MM.1S (cell line): ENCODE results near the gene CLTCL1.

Experiments used
- DNase-seq: peaks from one replicate; pipeline ENCODE4 v3.0.0-alpha.2; 2015
- H2AFZ ChIP-seq: fragments of 300-600 bp; sonication (generic); 2 replicates; pipeline ENCODE4 v1.6.0; 2016; ENCODE audit warnings: antibody characterized with exemption, low read length
- H3F3A ChIP-seq: fragments of 300-600 bp; sonication (generic); 2 replicates; pipeline ENCODE4 v1.6.1; 2016; ENCODE audit warnings: mild to moderate bottlenecking, antibody characterized with exemption, low read length, moderate library complexity, mixed read lengths; ENCODE audit not compliant: insufficient read depth
- H3K27ac ChIP-seq: fragments of 300-600 bp; sonication (generic); 2 replicates; pipeline ENCODE4 v1.5.1; 2016; ENCODE audit warnings: mild to moderate bottlenecking, low read length
- H3K27me3 ChIP-seq: fragments of 300-600 bp; sonication (generic); replicated peaks from 2 replicates; pipeline ENCODE4 v1.6.0; 2016; ENCODE audit warnings: low read length; ENCODE audit not compliant: insufficient read depth
- H3K36me3 ChIP-seq: fragments of 300-600 bp; sonication (generic); replicated peaks from 2 replicates; pipeline ENCODE4 v1.6.1; 2016; ENCODE audit warnings: mild to moderate bottlenecking, low read length, mixed read lengths; ENCODE audit not compliant: insufficient read depth
- H3K4me1 ChIP-seq: fragments of 300-600 bp; sonication (generic); 2 replicates; pipeline ENCODE4 v1.6.1; 2016; ENCODE audit warnings: low read length, mixed read lengths
- H3K4me2 ChIP-seq: fragments of 300-600 bp; sonication (generic); 2 replicates; pipeline ENCODE4 v1.6.0; 2016; ENCODE audit warnings: low read depth, low read length
- H3K4me3 ChIP-seq: fragments of 300-600 bp; sonication (generic); 2 replicates; pipeline ENCODE4 v1.5.1; 2016; ENCODE audit warnings: low read length, mixed read lengths
- H3K79me2 ChIP-seq: fragments of 300-600 bp; sonication (generic); 2 replicates; pipeline ENCODE4 v1.6.1; 2016; ENCODE audit warnings: mixed run types, low read length, mixed read lengths
- H3K9ac ChIP-seq: fragments of 300-600 bp; sonication (generic); 2 replicates; pipeline ENCODE4 v1.6.1; 2016; ENCODE audit warnings: low read length, mixed read lengths
- H3K9me2 ChIP-seq: fragments of 300-600 bp; sonication (generic); replicated peaks from 2 replicates; pipeline ENCODE4 v1.6.1; 2016; ENCODE audit warnings: mild to moderate bottlenecking, low read length, mixed read lengths; ENCODE audit not compliant: insufficient read depth
- H3K9me3 ChIP-seq: fragments of 300-600 bp; sonication (generic); replicated peaks from 2 replicates; pipeline ENCODE4 v1.6.1; 2016; ENCODE audit warnings: mild to moderate bottlenecking, low read length, mixed read lengths; ENCODE audit not compliant: insufficient read depth
- H4K20me1 ChIP-seq: fragments of 300-600 bp; sonication (generic); 2 replicates; pipeline ENCODE4 v1.6.1; 2016; ENCODE audit warnings: mild to moderate bottlenecking, low read length, moderate library complexity, mixed read lengths; ENCODE audit not compliant: insufficient read depth
- CTCF ChIP-seq: fragments of 300-600 bp; sonication (generic); IDR thresholded peaks from 2 replicates; pipeline ENCODE4 v1.5.1; 2016; ENCODE audit warnings: antibody characterized with exemption, low read length, mixed read lengths
- EZH2 ChIP-seq: fragments of 300-600 bp; sonication (generic); optimal IDR thresholded peaks from 2 replicates; pipeline ENCODE3; 2017; ENCODE audit warnings: low read depth, mild to moderate bottlenecking, antibody characterized with exemption, low read length, mixed read lengths
- EZH2phosphoT487 ChIP-seq: fragments of 300-600 bp; sonication (generic); IDR thresholded peaks from 2 replicates; pipeline ENCODE4 v1.6.1; 2018; ENCODE audit warnings: antibody characterized with exemption, low read length

The CLTCL1 gene

DNA sequence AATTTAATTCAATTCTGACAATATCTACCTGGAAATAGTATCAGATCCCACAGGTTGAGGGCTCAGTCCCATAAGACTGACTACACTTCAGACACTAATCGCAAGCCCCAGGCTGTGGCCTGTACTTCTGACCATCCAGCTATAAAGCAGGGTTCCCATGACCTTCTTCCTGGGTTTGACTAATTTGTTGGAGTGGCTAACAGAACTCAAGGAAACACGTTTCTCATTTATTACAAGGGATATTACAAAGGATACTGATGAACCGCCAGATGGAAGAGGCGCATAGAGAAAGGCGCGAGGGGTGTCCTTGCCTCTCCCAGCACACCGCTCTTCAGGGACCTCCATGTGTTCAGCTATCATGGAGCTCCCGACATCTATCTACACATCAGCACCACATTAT, 13.7 kb downstream of the CLTCL1 start:
- Histone ChIP-seq H3K27me3 (no peaks in the 10 kb centered on the region), H3K27ac (no peak overlapping the region), H3K4me3 (no peak overlapping the region), H3F3A (no peaks in the 10 kb centered on the region), H3K4me1 (no peaks in the 10 kb centered on the region), H3K9me2 (no peaks in the 10 kb centered on the region), H4K20me1 (no peaks in the 10 kb centered on the region), H3K79me2 (no peaks in the 10 kb centered on the region), H3K9me3 (no peaks in the 10 kb centered on the region), H3K9ac (no peak overlapping the region), H2AFZ (no peak overlapping the region), H3K36me3 (no peaks in the 10 kb centered on the region), H3K4me2 (no peak overlapping the region)
- no peak for TF ChIP-seq CTCF
- no peak for TF ChIP-seq EZH2phosphoT487
- no peak for TF ChIP-seq EZH2
- DNase-seq: no peak

GRCh38 chr22:19275919-19276600, 15.5 kb downstream of the CLTCL1 start:
- Histone ChIP-seq H3K36me3 (no peaks in the 10 kb centered on the region), H3K27ac (no peak overlapping the region), H3K9me2 (no peaks in the 10 kb centered on the region), H4K20me1 (no peaks in the 10 kb centered on the region), H3K9ac (no peak overlapping the region), H3K79me2 (no peaks in the 10 kb centered on the region), H3K27me3 (no peaks in the 10 kb centered on the region), H2AFZ (no peak overlapping the region), H3K4me3 (no peak overlapping the region), H3K4me2 (no peak overlapping the region), H3K9me3 (no peaks in the 10 kb centered on the region), H3F3A (no peaks in the 10 kb centered on the region), H3K4me1 (no peaks in the 10 kb centered on the region)
- DNase-seq: no peak
- TF ChIP-seq EZH2 (no peak), EZH2phosphoT487 (no peak), CTCF (no peak)

DNA sequence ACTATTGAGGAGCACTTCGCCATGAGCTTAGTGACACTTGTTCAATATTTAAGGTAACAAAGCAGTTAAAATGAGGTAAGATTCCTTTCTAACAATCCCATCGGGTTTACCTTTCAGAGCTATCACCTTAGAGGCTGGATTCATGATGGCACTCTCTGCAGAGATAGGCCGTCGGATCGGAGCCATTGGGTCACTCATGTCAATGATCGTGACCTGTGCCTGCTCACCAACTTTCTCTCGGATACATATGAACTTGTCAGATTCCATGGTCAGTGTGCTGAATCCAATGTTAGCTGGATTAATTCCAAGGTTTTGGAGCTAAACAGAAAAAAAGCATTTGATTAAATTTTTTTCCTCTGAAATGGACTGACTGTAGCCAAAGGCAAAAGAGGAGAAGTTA, 16.0 kb downstream of the CLTCL1 start:
- H3K4me3 ChIP-seq: no peak overlapping the region
- no peak overlapping the region for H3K4me2 ChIP-seq
- no peaks in the 10 kb centered on the region for H3K4me1 ChIP-seq
- no peaks in the 10 kb centered on the region for H3K79me2 ChIP-seq
- no peak overlapping the region for H3K9ac ChIP-seq
- no peaks in the 10 kb centered on the region for H3F3A ChIP-seq
- no peaks in the 10 kb centered on the region for H3K36me3 ChIP-seq
- no peaks in the 10 kb centered on the region for H3K27me3 ChIP-seq
- H3K27ac ChIP-seq: no peak overlapping the region
- no peaks in the 10 kb centered on the region for H3K9me2 ChIP-seq
- no peak for TF ChIP-seq EZH2phosphoT487
- no peak for TF ChIP-seq CTCF
- TF ChIP-seq EZH2: no peak
- no peak for DNase-seq
- no peak overlapping the region for H2AFZ ChIP-seq
- no peaks in the 10 kb centered on the region for H3K9me3 ChIP-seq
- H4K20me1 ChIP-seq: no peaks in the 10 kb centered on the region
